PFSK-1 (cell line): Measurements from ENCODE around the gene ZNF827.

Experiments
- FOXP2 ChIP-seq: optimal IDR thresholded peaks from 2 replicates; pipeline ENCODE3; 2011; ENCODE audit warnings: borderline replicate concordance, control low read depth, inconsistent platforms; ENCODE audit not compliant: insufficient read depth; ENCODE audit errors: extremely low read length, extremely low read depth
- POLR2AphosphoS5 ChIP-seq: IDR thresholded peaks from 2 replicates; pipeline ENCODE4 v1.6.1; 2012; ENCODE audit warnings: low read depth, mild to moderate bottlenecking, control low read depth, low read length, moderate library complexity
- SIN3A ChIP-seq: IDR thresholded peaks from 2 replicates; pipeline ENCODE4 v1.6.1; 2012; ENCODE audit warnings: mild to moderate bottlenecking, low read length, moderate library complexity, borderline replicate concordance; ENCODE audit not compliant: insufficient read depth
- TAF1 ChIP-seq: IDR thresholded peaks from 2 replicates; pipeline ENCODE4 v1.6.1; 2012; ENCODE audit warnings: low read length, control low read depth, borderline replicate concordance; ENCODE audit not compliant: insufficient read depth
- TF ChIP-seq, protein P1 (sequence below), 2 experiments: IDR thresholded peaks; 2 replicates each; pipeline versions ENCODE4 v1.6.1 to v1.8.0; 2011 to 2012; ENCODE audit warnings: low read depth in 2 of 2, low read length in 2 of 2, control low read depth in 1 of 2, inconsistent platforms in 1 of 2, mild to moderate bottlenecking in 1 of 2, moderate library complexity in 1 of 2; ENCODE audit not compliant: insufficient read depth in 1 of 2

ZNF827 gene

DNA sequence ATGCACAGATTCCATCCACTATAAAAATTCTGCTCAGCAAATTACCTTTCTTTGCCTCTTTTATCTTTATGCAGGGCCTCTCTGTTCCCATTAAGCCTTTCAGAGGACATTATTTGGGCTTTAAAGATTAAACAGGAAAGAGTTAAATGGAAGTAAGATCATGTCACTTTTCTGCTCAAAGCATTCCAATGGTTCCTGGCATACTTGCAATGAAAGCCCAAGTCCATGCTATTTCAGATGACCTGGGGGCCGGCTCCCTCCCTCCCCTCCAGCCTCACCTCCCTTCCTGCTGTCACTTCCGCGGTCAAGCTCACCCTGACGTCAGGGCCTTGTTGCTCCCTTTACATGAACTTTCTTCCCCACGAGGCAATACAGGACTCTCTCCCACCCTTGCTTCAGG lies 133.1 kb downstream of the ZNF827 start:
- no peak for TF ChIP-seq TAF1
- peak; percentile 47 for TF ChIP-seq FOXP2
- TF ChIP-seq, protein P1, sequence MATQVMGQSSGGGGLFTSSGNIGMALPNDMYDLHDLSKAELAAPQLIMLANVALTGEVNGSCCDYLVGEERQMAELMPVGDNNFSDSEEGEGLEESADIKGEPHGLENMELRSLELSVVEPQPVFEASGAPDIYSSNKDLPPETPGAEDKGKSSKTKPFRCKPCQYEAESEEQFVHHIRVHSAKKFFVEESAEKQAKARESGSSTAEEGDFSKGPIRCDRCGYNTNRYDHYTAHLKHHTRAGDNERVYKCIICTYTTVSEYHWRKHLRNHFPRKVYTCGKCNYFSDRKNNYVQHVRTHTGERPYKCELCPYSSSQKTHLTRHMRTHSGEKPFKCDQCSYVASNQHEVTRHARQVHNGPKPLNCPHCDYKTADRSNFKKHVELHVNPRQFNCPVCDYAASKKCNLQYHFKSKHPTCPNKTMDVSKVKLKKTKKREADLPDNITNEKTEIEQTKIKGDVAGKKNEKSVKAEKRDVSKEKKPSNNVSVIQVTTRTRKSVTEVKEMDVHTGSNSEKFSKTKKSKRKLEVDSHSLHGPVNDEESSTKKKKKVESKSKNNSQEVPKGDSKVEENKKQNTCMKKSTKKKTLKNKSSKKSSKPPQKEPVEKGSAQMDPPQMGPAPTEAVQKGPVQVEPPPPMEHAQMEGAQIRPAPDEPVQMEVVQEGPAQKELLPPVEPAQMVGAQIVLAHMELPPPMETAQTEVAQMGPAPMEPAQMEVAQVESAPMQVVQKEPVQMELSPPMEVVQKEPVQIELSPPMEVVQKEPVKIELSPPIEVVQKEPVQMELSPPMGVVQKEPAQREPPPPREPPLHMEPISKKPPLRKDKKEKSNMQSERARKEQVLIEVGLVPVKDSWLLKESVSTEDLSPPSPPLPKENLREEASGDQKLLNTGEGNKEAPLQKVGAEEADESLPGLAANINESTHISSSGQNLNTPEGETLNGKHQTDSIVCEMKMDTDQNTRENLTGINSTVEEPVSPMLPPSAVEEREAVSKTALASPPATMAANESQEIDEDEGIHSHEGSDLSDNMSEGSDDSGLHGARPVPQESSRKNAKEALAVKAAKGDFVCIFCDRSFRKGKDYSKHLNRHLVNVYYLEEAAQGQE (IDR thresholded peaks at IDR 0.05; ENCODE audit: insufficient read depth in 1 of 2, low read depth in 2 of 2, low read length in 2 of 2), result no peak
- no peak for TF ChIP-seq POLR2AphosphoS5
- peak; percentile 24; the same call in 1 of the 2 replicates for TF ChIP-seq SIN3A

DNA sequence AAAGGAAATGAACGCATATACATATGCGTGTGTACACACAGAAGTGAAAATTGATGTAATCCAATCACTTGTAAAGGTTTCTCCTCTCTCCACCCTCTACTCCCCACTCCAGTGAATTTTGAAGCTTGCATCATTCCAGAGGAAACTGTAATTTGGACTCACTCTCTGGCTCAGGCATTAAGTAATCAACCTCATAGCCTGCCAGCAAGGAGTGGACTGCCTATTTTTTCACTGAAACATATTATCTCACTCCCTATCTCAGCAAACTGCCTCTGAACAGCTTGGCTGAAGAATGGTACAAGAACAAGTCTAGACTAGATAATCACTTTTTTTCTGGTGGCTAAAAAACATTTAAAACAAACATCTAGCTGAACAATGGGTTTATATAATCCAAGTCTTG lies 134.5 kb downstream of the ZNF827 start:
- TF ChIP-seq FOXP2 (no peak), TAF1 (peak; percentile 11; the same call in 1 of the 2 replicates), SIN3A (no peak)
- TF ChIP-seq, protein P1 (IDR thresholded peaks at IDR 0.05; ENCODE audit: insufficient read depth in 1 of 2, low read depth in 2 of 2, low read length in 2 of 2), result no peak

DNA sequence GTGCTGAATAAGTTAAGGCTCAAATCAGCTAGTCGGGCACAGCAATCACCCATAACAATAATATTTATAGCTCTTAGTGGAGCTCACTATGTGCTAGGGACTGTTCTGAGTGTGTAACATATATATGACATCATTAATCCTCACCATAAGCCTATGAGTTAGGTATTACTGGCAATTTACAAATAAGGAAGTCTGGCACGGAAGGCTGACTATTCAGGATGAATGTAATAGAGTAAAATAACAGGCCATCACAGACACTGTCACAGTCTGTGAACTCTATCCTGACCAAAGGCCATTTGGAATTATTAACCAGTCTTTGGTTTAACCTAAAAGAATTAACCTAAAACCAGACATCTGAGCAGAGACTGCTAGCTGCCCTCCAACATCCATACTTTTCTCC lies 139.4 kb downstream of the ZNF827 start:
- TF ChIP-seq, protein P1 (IDR thresholded peaks at IDR 0.05; ENCODE audit: insufficient read depth in 1 of 2, low read depth in 2 of 2, low read length in 2 of 2), result no peak

DNA sequence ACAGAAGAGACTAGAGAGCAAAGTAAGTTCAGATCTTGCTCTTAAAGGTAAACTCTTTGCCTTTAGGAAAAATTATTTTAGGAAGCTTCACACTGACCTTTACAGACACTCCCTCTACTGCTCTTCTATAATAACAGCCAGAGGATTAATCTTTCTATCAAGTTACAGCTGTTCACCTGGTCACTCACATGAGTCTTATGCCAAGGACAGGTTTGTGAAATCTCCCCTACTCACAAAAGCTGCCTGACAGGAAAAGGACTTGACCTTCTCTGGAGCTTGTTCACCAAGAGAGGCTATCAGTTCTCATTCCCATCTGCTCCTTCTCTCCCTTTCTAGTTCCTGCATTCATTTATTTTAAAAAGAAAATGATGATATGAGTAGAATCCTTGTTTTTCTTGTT lies 141.3 kb downstream of the ZNF827 start:
- TF ChIP-seq FOXP2 (no peak), SIN3A (no peak), POLR2AphosphoS5 (no peak), TAF1 (no peak)
- TF ChIP-seq, protein P1 (IDR thresholded peaks at IDR 0.05; ENCODE audit: insufficient read depth in 1 of 2, low read depth in 2 of 2, low read length in 2 of 2), result no peak

DNA sequence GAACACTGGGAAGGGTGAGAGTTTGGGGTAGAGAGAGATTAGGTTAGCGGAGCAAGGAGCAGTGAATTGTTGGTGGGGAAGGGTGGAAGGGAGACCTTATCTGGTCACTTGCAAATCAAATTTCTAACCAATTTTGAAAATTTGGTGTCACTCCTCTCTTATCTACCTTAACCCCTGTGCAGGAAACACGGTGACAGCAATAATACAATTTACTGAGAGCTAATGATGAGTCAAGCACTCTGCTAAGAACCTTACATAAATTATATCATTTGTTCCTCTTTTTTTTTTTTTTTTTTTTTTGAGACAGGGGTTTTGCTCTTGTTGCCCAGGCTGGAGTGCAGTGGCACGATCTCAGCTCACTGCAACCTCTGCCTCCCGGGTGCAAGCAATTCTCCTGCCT lies 142.3 kb downstream of the ZNF827 start:
- TF ChIP-seq FOXP2 (no peak), SIN3A (no peak), TAF1 (no peak), POLR2AphosphoS5 (no peak)
- TF ChIP-seq, protein P1 (IDR thresholded peaks at IDR 0.05; ENCODE audit: insufficient read depth in 1 of 2, low read depth in 2 of 2, low read length in 2 of 2), result no peak
